Mucosa of stomach (tissue), 1 donor: Measurements from ENCODE around the gene DMAC2.
"Not testable (repeated sequence)": the region's sequence is repeated elsewhere in the genome, so short reads cannot be mapped to it uniquely, and the experiment has no call there.

ENCODE experiments used
- H3K27me3 ChIP-seq: one replicate; pipeline ENCODE4 v1.7.0; 2013; ENCODE audit warnings: mild to moderate bottlenecking, low read length; ENCODE audit not compliant: control insufficient read depth, insufficient read depth
- H3K36me3 ChIP-seq: one replicate; pipeline ENCODE4 v1.7.0; 2013; ENCODE audit warnings: low read length; ENCODE audit not compliant: control insufficient read depth, insufficient read depth
- H3K4me1 ChIP-seq: one replicate; pipeline ENCODE4 v1.7.0; 2013; ENCODE audit warnings: mild to moderate bottlenecking, low read length; ENCODE audit not compliant: control insufficient read depth, insufficient read depth
- H3K4me3 ChIP-seq: one replicate; pipeline ENCODE4 v1.7.0; 2013; ENCODE audit warnings: low read length
- H3K9ac ChIP-seq: one replicate; pipeline ENCODE4 v1.7.0; 2013; ENCODE audit warnings: mild to moderate bottlenecking, low read length, moderate library complexity
- H3K9me3 ChIP-seq: one replicate; pipeline ENCODE4 v1.7.0; 2013; ENCODE audit warnings: mild to moderate bottlenecking, low read length, moderate library complexity; ENCODE audit not compliant: control insufficient read depth
- donor health status: Pancreatic carcinoma.

Gene DMAC2

DNA sequence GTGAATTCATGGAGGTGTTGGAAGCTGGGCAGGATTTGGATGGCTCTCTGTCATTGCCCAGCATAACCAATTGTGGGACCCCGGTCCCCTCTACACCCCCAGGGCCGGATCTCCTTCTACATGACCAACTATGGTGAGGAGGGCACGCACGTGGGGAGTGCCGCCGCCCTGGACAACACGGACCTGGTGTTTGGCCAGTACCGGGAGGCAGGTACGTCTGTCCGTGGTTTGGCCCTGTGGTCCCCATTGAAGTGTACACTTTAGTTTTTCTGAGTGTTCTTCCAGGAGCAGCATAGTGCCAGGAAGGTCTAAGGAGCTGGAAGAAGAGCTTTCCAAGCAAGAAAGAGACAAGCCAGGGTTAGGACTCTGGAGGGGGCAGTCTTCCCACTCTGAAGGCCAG is 25.8 kb downstream of the DMAC2 start:
- Histone ChIP-seq H3K9ac (no peak overlapping the region), H3K9me3 (no peaks in the 10 kb centered on the region), H3K27me3 (no peaks in the 10 kb centered on the region), H3K36me3 (peaks cover 2% of the 10 kb centered on the region), H3K4me1 (peaks cover 43% of the 10 kb centered on the region), H3K4me3 (no peak overlapping the region)

DNA sequence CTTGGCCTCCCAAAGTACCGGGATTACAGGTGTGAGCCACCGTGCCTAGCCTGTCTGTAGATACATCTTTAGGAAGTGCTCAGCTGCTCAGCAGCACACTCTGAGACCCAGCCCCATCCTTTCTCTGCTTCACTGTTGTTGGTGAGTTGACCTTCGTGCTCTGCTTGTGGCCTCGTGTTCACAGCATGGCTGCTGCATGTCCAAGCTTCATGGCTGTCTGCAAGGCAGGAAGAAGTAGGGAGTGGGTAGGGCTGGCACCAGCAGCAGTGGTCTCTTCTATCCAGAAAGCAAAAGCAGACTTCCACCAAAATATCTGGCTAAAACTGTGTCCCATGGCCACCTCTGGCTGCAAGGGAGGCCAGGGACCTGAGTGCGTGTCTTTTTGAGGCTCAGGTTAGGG is 26.8 kb downstream of the DMAC2 start:
- peaks cover 53% of the 10 kb centered on the region for H3K4me1 ChIP-seq
- no peak overlapping the region for H3K9ac ChIP-seq
- H3K27me3 ChIP-seq: no peaks in the 10 kb centered on the region
- H3K4me3 ChIP-seq: no peak overlapping the region
- H3K9me3 ChIP-seq: no peaks in the 10 kb centered on the region
- H3K36me3 ChIP-seq: no peaks in the 10 kb centered on the region

DNA sequence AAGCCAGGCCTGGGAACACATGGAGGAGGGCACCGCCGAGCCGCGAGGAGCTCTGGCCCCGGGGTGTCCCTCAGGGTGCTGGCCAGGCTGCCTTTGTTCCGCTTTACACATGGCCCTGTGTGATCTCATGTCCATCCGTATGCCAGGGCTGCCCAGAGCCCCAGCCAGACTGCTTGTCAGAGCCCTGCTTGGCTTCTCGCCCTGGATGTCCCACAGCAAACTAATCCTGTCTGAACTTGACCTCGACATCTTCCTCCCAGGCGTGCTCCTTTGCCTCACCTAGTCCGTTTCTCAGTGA is 27.8 kb downstream of the DMAC2 start:
- H3K27me3 ChIP-seq: no peaks in the 10 kb centered on the region
- H3K9ac ChIP-seq: no peak overlapping the region
- H3K4me1 ChIP-seq: peaks cover 54% of the 10 kb centered on the region
- no peak overlapping the region for H3K4me3 ChIP-seq
- no peaks in the 10 kb centered on the region for H3K9me3 ChIP-seq
- H3K36me3 ChIP-seq: no peaks in the 10 kb centered on the region

DNA sequence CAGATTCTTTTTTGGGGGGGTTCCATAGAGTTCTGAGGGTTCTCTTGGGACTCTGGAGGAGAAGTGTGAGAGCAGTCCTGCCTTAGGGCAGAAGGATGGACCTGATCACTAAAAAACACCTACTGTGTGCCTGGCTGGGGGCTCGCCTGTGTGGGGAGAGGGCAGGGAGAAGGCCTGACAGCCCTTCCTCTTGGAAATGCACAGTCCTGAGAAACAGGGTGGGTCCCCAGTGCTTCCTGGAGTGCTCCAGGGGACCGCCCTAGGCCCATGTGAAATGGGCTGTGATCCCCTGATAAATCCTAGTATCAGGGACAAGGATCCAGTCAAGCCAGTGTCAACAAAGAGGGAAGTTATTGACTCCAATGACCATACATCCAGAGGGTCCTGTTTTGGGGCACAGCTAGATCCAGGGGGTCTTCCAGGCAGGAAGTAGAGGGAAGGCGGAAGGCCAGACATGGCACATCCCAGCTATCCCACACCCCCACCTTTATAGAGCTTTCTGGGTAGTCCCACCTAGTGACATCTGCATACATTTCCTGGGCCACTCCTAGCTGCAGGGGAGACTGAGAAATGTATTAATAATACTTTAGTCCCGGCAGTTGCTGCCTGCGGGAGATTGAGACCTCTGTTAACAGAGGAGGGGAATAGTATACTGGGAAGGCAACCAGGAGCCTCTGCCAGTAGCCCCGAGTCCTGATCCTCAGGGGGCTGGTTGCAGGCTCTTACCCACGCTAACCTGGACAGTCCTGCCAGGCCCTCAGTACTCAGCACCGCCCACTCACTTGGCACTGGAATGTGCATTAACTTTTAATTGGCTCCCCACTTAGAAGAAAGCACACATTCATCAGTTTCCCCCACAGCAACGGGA is 28.4 kb downstream of the DMAC2 start:
- no peak overlapping the region for H3K9ac ChIP-seq
- no peak overlapping the region for H3K4me3 ChIP-seq
- no peaks in the 10 kb centered on the region for H3K9me3 ChIP-seq
- H3K27me3 ChIP-seq: no peaks in the 10 kb centered on the region
- peaks cover 48% of the 10 kb centered on the region for H3K4me1 ChIP-seq
- H3K36me3 ChIP-seq: no peaks in the 10 kb centered on the region

DNA sequence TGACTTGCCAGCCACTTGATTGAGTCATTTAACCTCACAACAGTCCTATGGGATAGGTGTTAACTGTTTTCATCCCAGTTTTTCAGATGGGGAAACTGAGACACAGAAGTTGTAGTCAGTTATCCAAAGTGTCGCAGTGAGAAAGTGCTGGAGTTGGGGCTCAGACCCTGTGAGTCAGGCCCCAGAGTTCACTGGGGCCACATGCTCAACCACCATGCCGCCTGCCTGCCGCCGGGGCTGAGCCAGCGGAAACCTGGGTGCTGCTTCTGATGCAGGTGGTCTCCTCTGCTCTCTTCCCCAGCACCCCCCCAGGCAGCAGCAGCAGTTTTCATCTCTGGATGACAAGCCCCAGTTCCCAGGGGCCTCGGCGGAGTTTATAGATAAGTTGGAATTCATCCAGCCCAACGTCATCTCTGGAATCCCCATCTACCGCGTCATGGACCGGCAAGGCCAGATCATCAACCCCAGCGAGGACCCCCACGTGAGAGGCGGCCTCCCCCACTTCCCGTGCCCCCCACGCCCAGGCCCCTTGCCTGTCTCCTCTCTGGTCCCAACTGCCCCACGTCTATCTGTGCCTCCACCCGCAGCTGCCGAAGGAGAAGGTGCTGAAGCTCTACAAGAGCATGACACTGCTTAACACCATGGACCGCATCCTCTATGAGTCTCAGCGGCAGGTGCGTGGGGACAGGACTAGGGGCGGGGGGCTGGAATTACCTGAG is 29.2 kb downstream of the DMAC2 start:
- Histone ChIP-seq H3K4me1 (peaks cover 42% of the 10 kb centered on the region), H3K36me3 (no peaks in the 10 kb centered on the region), H3K9me3 (no peaks in the 10 kb centered on the region), H3K27me3 (no peaks in the 10 kb centered on the region), H3K9ac (peak overlapping the region; percentile 41), H3K4me3 (no peak overlapping the region)

DNA sequence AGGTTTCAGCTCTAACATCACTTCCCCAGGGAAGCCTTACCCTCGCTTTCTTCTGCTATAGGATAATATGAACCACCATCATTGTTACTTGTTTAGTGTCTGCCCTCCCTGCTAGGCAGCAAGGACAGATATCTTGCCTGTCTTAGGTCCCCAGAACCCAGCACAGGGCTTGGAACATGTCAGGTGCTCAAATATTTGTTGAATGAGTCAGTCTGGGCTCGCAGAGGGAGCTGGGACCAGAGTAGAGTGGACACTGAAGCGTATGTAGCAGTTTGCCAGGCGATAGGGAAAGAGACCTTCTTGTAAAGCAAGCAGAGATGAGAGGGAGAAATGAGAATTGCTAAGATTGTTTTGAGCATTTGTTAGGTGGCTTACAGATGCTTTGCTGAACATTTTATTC is 30.4 kb downstream of the DMAC2 start:
- Histone ChIP-seq H3K27me3 (no peaks in the 10 kb centered on the region), H3K4me3 (no peak overlapping the region), H3K36me3 (no peaks in the 10 kb centered on the region), H3K4me1 (peaks cover 39% of the 10 kb centered on the region), H3K9me3 (no peaks in the 10 kb centered on the region), H3K9ac (peak overlapping the region; percentile 41)

DNA sequence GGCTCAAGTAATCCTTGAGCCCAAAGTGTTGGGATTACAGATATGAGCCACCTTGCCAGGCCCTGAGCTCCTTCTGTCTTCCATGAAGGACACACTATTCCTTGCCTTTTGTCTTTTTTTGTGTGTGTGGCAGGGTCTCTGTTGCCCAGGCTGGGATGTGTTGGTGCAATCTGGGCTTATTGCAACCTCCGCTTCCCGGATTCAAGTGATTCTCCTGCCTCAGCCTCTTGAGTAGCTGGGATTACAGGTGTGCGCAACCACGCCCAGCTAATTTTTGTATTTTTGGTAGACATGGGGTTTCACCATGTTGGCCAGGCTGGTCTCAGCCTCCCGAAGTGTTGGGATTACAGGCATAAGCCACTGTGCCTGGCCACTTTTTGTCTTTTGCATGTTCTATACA is 30.9 kb downstream of the DMAC2 start:
- H3K4me3 ChIP-seq, H3K27me3 ChIP-seq, H3K9me3 ChIP-seq, H3K36me3 ChIP-seq: not testable (repeated sequence)
- peaks cover 39% of the 10 kb centered on the region for H3K4me1 ChIP-seq
- H3K9ac ChIP-seq: peak overlapping the region; percentile 41

DNA sequence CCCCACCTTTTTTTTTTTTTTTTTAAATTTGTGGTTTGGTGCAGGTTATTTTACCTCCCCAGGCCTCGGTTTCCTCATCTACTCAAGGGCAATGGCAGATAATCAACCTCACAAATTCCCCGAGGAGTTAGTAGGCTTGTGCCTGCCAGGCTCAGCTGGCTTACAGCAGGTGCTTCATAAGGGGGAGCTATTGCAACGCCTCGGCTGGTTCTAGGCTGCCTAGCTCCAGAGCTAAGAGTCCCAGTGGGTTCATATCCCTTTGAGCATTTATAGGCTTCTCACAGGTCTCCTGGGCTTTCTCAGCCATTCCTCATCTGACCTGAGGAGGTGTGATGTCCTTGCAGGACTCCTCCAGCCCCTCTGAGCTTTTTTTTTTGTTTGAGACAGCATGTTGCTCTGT is 31.5 kb downstream of the DMAC2 start:
- Histone ChIP-seq H3K36me3 (peaks cover 3% of the 10 kb centered on the region), H3K4me3 (no peak overlapping the region), H3K9ac (no peak overlapping the region), H3K27me3 (no peaks in the 10 kb centered on the region), H3K4me1 (peaks cover 39% of the 10 kb centered on the region), H3K9me3 (no peaks in the 10 kb centered on the region)

DNA sequence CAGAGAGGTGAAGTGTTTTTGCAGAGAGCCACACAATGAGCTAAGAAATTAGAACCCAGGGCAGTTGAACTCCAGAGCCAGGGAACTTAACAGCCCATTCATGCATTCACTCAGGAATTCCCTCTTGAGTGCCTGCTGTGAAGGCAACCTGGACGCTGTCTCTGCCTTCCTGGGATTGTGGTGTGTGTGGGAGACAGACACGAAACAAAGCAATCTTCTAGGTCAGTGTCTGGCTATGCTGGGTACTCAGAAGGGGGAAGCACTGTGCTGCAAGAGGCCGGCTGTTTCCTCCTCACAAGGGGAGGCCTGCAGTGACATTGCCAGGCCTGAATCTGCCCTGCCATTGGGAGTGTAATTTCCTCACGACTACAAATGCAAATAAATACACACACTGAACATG is 32.4 kb downstream of the DMAC2 start:
- Histone ChIP-seq H3K4me1 (peaks cover 39% of the 10 kb centered on the region), H3K4me3 (no peak overlapping the region), H3K27me3 (no peaks in the 10 kb centered on the region), H3K36me3 (peaks cover 7% of the 10 kb centered on the region), H3K9ac (no peak overlapping the region), H3K9me3 (no peaks in the 10 kb centered on the region)

DNA sequence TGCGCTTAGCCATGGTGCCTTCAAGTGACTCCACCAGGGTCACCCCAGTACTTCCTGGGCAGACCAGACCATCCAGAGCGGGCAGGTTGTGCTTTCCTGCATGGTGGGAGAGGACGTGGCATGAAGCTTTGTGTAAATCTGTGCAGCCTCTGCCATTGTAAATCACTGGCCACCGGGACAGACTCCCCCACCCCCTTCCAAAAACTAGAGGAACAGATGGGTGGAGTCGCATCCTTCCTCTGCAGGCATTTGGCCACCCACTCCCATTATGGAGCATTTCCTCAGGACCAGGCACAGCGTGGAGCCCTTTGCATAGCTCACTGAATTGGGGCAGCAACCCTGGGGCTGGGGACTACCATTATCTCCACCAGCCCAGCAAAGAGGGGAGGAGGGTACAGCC is 33.9 kb downstream of the DMAC2 start:
- peaks cover 29% of the 10 kb centered on the region for H3K4me1 ChIP-seq
- no peaks in the 10 kb centered on the region for H3K9me3 ChIP-seq
- H3K36me3 ChIP-seq: peaks cover 7% of the 10 kb centered on the region
- H3K4me3 ChIP-seq: no peak overlapping the region
- no peaks in the 10 kb centered on the region for H3K27me3 ChIP-seq
- H3K9ac ChIP-seq: no peak overlapping the region

DNA sequence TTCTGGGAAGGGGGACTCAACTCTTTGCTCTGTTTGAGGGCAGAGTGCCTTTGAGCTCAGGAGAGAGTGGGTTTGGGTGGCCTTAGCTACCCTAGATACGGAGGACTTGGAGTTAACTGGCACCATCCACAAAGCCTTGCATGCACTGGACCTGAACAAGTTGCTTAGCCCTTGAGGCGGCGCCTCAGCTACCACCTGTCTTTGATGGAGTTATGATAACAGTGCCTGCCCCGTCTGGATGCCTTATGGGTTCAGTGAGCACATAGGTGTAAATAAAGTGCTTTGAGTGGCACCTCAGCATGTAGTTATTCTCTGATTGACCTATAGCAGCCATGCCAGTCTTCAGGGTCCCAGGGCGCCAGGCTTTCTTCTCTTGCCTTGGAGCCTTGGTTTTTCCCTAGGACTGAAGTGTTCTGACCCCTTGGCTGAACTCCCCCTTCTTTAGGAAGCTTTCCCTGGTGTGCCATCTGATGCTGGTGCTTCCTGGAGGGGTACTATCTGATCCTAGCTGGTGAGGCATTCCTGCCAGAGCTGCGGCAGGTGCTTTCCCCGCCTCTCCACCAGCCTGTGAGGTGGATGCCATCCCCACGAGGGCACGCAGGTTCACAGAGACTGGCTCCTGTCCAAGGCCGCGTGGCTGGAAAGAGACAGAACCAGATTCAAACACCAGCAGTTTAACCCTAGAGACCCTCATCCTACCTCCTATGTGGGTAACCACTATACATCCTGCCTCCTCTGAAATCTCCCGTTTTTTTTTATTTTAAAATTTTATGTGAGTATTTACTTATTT is 36.3 kb downstream of the DMAC2 start:
- Histone ChIP-seq H3K9ac (no peak overlapping the region), H3K36me3 (peaks cover 7% of the 10 kb centered on the region), H3K4me1 (peaks cover 12% of the 10 kb centered on the region), H3K4me3 (no peak overlapping the region), H3K9me3 (no peaks in the 10 kb centered on the region), H3K27me3 (no peaks in the 10 kb centered on the region)

DNA sequence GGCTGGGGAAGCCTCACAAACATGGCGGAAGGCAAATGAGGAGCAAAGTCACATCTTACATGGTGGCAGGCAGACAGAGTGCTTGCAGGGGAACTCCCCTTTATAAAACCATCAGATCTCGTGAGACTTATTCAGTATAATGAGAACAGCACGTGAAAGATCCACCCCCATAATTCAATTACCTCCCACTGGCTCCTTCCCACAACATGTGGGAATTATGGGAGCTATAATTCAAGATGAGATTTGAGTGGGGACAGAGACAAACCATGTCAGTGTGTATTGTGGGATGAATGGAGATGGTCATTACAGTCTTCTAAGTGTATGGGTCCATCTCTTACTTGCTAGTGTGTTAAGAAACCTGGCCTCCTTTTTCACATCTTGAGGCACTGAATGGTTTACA is 37.7 kb downstream of the DMAC2 start:
- Histone ChIP-seq H3K4me3 (no peak overlapping the region), H3K4me1 (peaks cover 8% of the 10 kb centered on the region), H3K9ac (no peak overlapping the region), H3K27me3 (no peaks in the 10 kb centered on the region), H3K9me3 (no peaks in the 10 kb centered on the region), H3K36me3 (peaks cover 7% of the 10 kb centered on the region)
